Activated T-cell treated with anti-CD3 and anti-CD28 coated beads, Interleukin-2, amount 50 U/mL, for 4 hours (primary cell): Measurements from ENCODE around the gene PCDH15. TPM values are rescaled to one million over a fixed set of nuclear protein-coding genes. Genes with fewer than 3 reads are reported as not detected.

Source experiments
- ATAC-seq, 2 donors: fragments of 200-7000 bp; cut with Tn5 transposase; one replicate each; pipeline ENCODE4 v1.10.0; 2021
- DNase-seq: peaks from one replicate; pipeline ENCODE4 v3.0.0-alpha.2; 2020
- H3K27me3 Mint-ChIP-seq: one replicate; pipeline ENCODE4 v1.8.0; 2021; ENCODE audit warnings: low read depth, mixed read lengths
- H3K36me3 Mint-ChIP-seq: one replicate; pipeline ENCODE4 v1.8.0; 2022; ENCODE audit warnings: mixed read lengths; ENCODE audit not compliant: insufficient read depth
- H3K4me1 Mint-ChIP-seq: one replicate; pipeline ENCODE4 v1.8.0; 2021; ENCODE audit warnings: low read depth, mixed read lengths
- H3K4me3 Mint-ChIP-seq: one replicate; pipeline ENCODE4 v1.8.0; 2021; ENCODE audit warnings: mild to moderate bottlenecking, moderate library complexity, mixed read lengths
- H3K9me3 Mint-ChIP-seq: one replicate; pipeline ENCODE4 v1.8.0; 2021; ENCODE audit warnings: mixed read lengths
- total RNA-seq, 3 donors: library from RNA; stranded (reverse); gene quantifications; one replicate each; pipeline ENCODE4 v1.2.1, GENCODE V29; 2021

PCDH15 gene
- total RNA-seq, 3 donors from 2014 or later, result not detected

DNA sequence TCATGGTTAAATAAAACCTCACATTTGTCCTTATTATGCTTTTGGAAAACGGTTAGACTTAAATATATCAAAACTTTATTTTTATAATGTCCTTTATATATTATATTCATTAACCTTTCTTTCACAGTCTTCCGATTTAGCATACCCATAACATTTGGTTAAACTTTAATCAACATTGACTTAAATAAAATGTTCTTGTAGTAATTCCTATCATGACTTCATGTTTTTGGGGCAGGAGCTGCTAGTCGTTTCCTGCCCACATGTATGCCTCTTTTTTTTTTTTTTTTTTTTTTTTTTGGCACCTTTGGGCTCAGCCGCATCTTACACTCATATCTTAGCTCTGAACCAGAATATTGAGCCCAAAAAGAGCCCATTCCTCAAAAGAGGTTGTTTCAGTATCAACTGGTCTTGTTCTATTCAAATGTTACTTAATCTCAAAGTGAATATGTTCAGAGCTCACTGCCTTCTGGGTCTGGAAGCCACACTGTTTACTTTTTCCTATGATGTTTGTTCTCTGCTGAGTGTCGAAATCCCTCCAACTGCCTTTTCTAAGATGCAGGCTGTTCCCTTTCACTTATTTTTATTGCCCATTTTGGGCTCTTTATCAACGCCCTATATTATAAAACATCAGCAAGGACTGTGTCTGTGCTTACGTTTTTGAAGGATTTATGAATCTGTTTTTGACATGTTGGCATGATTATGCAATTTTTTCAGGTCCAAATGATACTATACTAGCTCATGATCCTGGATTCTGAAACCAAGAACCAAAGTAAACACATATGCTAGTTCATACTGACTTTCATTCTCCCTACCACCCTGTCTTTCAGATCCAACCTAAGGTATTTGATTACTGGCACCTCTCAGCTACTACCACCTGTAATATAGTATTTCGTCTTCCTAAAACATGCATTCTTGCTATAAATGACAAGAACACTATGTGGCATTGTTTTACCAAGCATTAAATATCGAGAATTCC lies 914.4 kb downstream of the PCDH15 start:
- no peak for ATAC-seq
- Mint-ChIP-seq H3K36me3 (no peaks in the 10 kb centered on the region), H3K27me3 (no peaks in the 10 kb centered on the region), H3K4me3 (no peak overlapping the region), H3K9me3 (peaks cover 4% of the 10 kb centered on the region), H3K4me1 (no peaks in the 10 kb centered on the region)
- DNase-seq, result no peak

- no peaks in the 10 kb centered on the region for H3K36me3 Mint-ChIP-seq
- DNase-seq (no peak), ATAC-seq (no peak)
- H3K4me3 Mint-ChIP-seq, result no peak overlapping the region
- H3K27me3 Mint-ChIP-seq, result no peaks in the 10 kb centered on the region
- H3K9me3 Mint-ChIP-seq, result peaks cover 16% of the 10 kb centered on the region
- H3K4me1 Mint-ChIP-seq, result no peaks in the 10 kb centered on the region
Observed at GRCh38 chr10:53864846-53865245, 936.2 kb downstream of the PCDH15 start.

GRCh38 chr10:53852450-53853175 lies 948.4 kb downstream of the PCDH15 start:
- Mint-ChIP-seq H3K36me3 (no peaks in the 10 kb centered on the region), H3K4me1 (no peaks in the 10 kb centered on the region), H3K9me3 (peaks cover 3% of the 10 kb centered on the region), H3K27me3 (no peaks in the 10 kb centered on the region), H3K4me3 (no peak overlapping the region)
- DNase-seq (no peak), ATAC-seq (no peak)

DNA sequence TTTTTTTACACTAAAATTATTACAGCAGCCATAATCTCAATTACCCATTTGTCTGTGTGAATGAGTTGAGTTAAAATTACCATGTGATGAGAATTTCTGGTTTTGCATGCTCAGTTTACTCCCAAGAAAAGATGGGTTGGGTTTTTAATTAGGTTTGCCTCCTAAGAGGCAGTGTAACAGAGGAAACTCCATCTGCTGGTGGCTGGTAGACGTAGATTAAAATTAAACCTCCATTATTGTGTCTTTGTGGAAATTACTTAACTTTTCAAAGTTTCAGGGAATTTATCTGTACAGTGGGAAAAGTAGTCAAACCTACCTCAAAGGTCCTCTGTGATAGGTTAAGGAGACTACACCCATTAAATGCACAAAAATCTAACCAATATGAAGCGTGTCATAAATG lies 954.2 kb downstream of the PCDH15 start:
- Mint-ChIP-seq H3K27me3 (no peaks in the 10 kb centered on the region), H3K4me1 (no peaks in the 10 kb centered on the region), H3K9me3 (peaks cover 8% of the 10 kb centered on the region), H3K4me3 (no peak overlapping the region), H3K36me3 (no peaks in the 10 kb centered on the region)
- no peak for ATAC-seq
- DNase-seq, result no peak

DNA sequence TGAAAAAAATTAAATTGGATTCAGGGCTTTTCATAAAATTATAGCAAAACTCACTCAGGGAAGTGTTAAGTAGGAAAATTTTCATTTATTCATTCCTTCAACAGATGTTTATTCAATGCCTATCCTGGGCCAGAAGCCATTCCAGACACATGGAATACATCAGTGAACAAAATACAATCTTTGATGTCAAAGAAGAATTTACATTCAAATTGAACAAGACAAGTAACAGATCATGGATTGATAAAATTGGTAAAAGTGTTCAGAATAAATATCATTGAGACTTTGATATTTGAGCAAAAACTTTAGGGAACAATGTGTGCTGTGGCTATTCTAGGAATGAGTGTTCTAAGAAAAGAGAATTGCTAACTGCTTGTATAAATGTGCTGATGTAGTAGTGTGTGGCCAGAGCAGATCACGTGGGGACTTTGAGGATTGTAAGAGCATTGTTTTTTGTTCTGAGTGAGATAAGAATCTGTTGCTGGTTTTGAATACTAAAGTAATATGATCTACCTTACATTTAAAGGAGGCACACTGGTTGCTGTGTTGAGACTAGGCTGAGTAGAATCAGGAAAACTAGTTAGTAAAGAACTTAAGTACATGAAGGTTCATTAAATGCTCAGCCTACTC lies 957.2 kb downstream of the PCDH15 start:
- Mint-ChIP-seq H3K36me3 (no peaks in the 10 kb centered on the region), H3K27me3 (no peaks in the 10 kb centered on the region), H3K4me1 (no peaks in the 10 kb centered on the region), H3K4me3 (no peak overlapping the region), H3K9me3 (peaks cover 5% of the 10 kb centered on the region)
- ATAC-seq (no peak), DNase-seq (no peak)

GRCh38 chr10:53841483-53842145 lies 959.4 kb downstream of the PCDH15 start:
- Mint-ChIP-seq H3K9me3 (peaks cover 8% of the 10 kb centered on the region), H3K27me3 (no peaks in the 10 kb centered on the region), H3K4me3 (no peak overlapping the region), H3K4me1 (no peaks in the 10 kb centered on the region), H3K36me3 (no peaks in the 10 kb centered on the region)
- no peak for ATAC-seq
- DNase-seq, result no peak

GRCh38 chr10:53840653-53841052 lies 960.4 kb downstream of the PCDH15 start:
- no peaks in the 10 kb centered on the region for H3K36me3 Mint-ChIP-seq
- no peak overlapping the region for H3K4me3 Mint-ChIP-seq
- peaks cover 8% of the 10 kb centered on the region for H3K9me3 Mint-ChIP-seq
- H3K4me1 Mint-ChIP-seq, result no peaks in the 10 kb centered on the region
- DNase-seq, result no peak
- ATAC-seq, result no peak
- no peaks in the 10 kb centered on the region for H3K27me3 Mint-ChIP-seq

DNA sequence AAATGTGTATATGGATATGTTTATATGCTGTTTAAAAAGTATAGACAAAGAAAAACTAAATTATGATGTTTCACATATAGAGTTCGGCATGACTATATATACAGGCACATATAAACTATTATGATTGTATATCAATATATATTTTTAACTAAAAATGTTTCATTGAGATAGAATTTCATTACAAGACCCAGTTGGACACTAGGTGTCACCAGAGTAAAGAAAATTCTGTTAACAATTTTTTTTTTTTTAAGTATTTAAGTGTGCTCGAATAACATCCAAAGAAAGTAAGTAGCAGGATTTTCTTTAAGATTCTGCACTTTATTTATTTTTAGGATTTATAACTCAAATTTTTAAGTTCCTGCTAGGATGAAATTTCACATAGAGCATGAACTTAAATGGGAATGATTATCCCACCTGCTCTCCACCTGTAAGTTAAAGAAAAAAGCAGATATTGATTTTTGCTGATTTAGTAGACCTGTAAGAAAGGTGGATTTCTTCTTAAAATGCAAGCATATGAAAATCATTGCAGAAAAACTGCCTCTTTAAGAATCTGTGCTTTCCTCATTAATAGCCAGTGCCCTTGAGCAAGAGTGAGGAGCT lies 961.5 kb downstream of the PCDH15 start:
- ATAC-seq (no peak), DNase-seq (no peak)
- no peaks in the 10 kb centered on the region for H3K27me3 Mint-ChIP-seq
- no peak overlapping the region for H3K4me3 Mint-ChIP-seq
- no peaks in the 10 kb centered on the region for H3K36me3 Mint-ChIP-seq
- H3K4me1 Mint-ChIP-seq, result no peaks in the 10 kb centered on the region
- peaks cover 10% of the 10 kb centered on the region for H3K9me3 Mint-ChIP-seq

DNA sequence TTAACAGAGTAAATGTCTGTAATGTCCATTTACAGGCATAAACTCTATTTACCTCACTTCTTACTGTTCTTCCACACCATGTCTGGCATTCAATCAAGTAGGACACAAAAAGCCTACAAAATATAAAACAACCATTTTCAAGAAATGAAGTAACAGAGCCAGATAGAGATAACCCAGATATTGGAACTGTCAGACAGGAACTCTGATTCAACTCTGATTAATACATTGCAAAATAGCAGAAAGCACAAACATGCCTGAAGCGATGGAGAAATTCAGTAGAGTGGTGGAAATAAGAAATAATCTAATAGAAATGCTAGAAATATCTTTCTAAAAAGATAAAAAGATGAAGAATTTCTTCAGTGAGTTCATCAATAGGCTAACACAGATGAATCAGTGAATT lies 964.4 kb downstream of the PCDH15 start:
- Mint-ChIP-seq H3K27me3 (no peaks in the 10 kb centered on the region), H3K4me3 (no peak overlapping the region), H3K4me1 (no peaks in the 10 kb centered on the region), H3K9me3 (peaks cover 7% of the 10 kb centered on the region), H3K36me3 (no peaks in the 10 kb centered on the region)
- DNase-seq, result no peak
- no peak for ATAC-seq

- DNase-seq (no peak), ATAC-seq (no peak)
- Mint-ChIP-seq H3K4me3 (no peak overlapping the region), H3K4me1 (no peaks in the 10 kb centered on the region), H3K27me3 (no peaks in the 10 kb centered on the region), H3K9me3 (peaks cover 7% of the 10 kb centered on the region), H3K36me3 (no peaks in the 10 kb centered on the region)
Observed at GRCh38 chr10:53833908-53834307, 967.1 kb downstream of the PCDH15 start.

GRCh38 chr10:53827261-53827660 lies 973.8 kb downstream of the PCDH15 start:
- no peaks in the 10 kb centered on the region for H3K36me3 Mint-ChIP-seq
- DNase-seq (no peak), ATAC-seq (no peak)
- H3K4me3 Mint-ChIP-seq, result no peak overlapping the region
- peaks cover 6% of the 10 kb centered on the region for H3K9me3 Mint-ChIP-seq
- no peaks in the 10 kb centered on the region for H3K4me1 Mint-ChIP-seq
- no peaks in the 10 kb centered on the region for H3K27me3 Mint-ChIP-seq

DNA sequence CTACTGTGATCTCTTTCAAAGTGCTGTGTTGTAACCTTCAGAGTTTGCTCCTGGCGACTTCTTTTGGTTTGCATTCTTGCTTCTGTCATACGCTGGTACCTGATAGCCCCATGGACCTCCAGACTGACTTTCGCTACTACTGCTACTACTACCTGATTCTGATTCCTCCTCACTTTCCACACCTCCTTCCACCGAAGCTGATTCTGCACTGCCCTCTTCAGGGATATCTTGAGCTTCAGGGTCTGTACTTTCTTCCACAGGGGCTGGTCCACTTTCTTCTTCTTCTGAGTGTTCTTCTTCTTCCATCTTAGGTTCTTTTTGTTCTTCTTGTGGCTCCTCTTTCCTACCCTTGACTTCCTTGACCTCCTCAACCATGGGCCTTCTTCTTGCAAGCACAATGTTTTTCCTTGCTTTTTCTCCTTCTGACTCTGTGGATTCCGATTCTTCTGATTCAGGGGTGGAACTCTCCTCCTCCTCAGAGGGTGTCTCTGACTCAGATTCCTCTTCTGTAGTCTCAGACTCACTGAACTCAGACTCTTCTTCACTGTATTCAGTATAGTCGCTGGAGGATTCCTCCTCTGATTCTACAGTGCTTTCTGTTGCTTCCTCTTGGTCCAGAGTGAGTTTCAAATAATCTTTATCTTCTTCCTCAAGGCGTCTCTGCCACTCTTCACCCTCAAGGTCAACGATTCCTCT lies 992.2 kb downstream of the PCDH15 start:
- no peak for DNase-seq
- Mint-ChIP-seq H3K27me3 (no peaks in the 10 kb centered on the region), H3K36me3 (no peaks in the 10 kb centered on the region), H3K4me3 (no peak overlapping the region), H3K4me1 (no peaks in the 10 kb centered on the region), H3K9me3 (peaks cover 15% of the 10 kb centered on the region)
- no peak for ATAC-seq

DNA sequence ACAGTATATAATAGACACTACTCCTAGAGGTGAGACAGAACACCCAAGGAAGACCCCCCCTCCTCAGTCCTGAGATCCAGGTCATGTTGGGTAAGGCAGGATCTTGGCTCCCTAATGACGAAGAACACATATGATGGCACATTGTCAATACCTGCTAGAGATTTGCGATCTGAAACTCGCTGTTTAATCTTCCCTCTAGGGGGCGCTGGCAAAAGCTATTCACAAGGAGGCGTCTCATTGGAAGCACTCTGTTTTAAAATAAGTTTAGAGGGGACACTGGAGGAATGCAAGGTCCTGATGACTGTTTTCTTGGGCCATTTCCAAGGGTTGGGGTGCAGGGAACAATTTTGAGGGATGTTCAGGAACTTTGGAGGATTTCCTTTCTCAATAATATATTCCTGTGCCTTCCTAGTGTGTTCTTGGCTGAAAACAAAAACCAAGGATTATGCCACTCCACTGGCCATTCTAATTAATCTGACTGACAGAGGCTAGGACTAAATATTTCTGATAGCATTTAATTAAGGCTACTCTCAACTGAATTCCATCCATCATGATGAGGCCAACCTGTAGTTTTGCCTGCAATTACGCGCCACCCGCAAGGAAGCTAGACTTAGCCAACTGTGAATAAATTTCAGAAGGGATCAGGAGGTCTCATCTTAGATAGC lies 1014.7 kb downstream of the PCDH15 start:
- Mint-ChIP-seq H3K36me3 (no peaks in the 10 kb centered on the region), H3K27me3 (no peaks in the 10 kb centered on the region), H3K9me3 (peaks cover 21% of the 10 kb centered on the region), H3K4me3 (no peak overlapping the region), H3K4me1 (no peaks in the 10 kb centered on the region)
- no peak for ATAC-seq
- no peak for DNase-seq
